CD4-positive, alpha-beta T cell treated with Interleukin-21 for 1 hour (primary cell): ENCODE data around the gene MRPS10.
"Not testable (repeated sequence)": the region's sequence is repeated elsewhere in the genome, so short reads cannot be mapped to it uniquely, and the experiment has no call there.

Source experiments
- DNase-seq: peaks from one replicate; pipeline ENCODE4 v3.0.0-alpha.2; 2020

The MRPS10 gene

DNA sequence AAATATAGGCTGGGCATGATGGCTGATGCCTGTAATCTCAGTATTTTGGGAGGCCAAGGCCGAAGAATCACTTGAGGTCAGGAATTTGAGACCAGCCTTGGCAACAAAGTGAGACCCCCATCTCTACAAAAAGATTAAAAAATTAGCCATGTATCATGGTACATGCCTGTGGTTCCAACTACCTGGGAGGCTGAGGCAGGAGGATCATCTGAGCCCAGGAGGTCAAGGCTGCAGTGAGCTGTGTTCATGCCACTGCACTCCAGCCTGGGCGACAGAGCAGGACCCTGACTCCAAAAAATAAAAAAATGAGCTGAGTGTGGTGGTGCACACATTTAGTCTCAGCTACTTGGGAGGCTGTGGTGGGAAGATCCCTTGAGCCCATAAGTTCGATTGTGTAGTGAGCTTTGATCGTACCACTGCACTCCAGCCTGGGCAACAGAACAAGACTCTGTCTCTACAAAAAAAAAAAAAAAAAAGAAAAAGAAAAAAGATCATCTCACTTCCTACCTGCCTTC, 12.8 kb downstream of the MRPS10 start:
- DNase-seq, result no peak

DNA sequence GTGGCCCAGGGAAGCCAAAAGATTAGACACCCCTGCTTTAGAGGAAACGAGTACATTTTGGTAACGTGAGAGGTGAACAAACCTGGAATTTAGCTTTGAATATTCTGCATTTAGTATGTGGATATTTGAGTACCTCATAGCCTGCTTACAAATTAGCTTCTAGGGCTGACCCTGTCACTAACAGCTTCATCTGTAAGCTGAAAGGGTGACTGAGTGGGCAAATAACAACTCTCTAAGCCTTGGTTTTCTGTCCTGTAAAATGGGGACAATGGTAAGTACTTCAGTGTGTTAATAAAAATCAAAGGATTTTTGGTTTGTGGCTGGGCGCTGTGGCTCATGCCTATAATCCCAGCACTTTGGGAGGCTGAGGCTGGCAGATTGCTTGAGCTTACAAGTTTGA, 14.5 kb downstream of the MRPS10 start:
- no peak for DNase-seq

DNA sequence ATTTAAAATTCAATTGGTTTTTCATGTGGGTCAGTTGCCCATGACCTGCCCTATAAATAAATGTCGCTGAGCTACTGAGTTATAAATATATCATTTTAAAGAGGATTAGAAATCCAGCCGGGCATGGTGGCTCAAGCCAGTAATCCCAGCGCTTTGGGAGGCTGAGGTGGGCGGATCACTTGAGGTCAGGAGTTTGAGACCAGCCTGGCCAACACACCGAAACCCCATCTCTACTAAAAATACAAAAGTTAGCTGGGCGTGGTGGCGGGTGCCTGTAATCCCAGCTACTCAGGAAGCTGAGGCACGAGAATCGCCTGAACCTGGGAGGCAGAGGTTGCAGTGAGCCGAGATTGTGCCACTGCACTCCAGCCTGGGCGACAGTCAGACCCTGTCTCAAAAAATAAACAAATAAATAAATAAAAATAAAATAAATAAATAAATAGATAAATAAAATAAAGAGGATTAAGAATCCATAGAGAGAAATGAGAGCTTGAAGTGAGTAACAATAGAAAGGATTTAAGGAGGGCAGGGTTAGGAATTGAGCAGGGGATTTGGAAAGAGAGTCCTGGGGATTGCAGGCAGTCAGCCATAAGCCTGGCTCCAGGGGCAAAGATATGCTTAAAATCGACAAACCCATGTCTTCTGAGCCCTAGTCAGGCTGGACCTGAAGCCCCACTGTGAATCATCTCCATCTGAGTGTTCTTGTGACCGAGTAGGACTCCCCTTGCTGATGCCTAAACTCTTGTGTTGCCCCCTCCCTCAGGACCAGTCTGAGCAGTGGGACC, 15.3 kb downstream of the MRPS10 start:
- not testable (repeated sequence) for DNase-seq

DNA sequence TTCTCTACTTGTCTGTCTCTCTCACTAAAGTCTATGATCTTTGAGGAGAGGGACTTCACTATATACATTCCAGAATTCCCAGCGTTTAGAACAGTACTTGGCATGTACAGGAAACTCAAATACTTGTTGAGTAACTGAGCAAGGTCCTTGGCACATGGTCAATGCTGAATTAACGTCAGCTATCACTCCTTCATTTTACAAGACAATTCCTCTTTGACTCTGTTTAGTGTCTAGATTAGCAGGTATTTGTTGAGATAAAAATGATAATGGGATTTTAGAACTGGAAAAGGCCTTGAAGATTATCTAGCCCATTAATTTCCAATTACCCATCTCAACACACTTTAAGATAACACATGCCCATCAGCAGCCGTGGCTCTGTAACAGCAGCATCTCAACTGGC, 16.3 kb downstream of the MRPS10 start:
- no peak for DNase-seq

DNA sequence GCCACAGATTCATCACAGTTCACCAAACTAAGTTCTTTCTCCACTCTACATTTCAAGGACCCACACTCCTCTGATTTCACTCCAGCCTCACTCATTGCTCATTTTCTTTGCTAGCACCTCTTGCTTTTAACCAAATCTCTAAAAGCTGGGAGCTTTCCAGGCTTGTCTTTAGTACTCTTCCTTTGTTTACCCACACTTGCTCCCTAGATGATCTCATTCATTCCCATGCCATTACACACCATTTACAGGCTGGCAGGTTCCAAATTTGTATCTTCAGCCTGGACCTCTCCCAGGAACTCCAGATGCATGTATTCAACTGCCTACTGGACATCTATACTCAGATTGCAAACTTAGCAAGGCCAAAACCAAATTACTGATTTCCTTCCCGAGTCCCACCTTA, 17.6 kb downstream of the MRPS10 start:
- DNase-seq, result no peak

DNA sequence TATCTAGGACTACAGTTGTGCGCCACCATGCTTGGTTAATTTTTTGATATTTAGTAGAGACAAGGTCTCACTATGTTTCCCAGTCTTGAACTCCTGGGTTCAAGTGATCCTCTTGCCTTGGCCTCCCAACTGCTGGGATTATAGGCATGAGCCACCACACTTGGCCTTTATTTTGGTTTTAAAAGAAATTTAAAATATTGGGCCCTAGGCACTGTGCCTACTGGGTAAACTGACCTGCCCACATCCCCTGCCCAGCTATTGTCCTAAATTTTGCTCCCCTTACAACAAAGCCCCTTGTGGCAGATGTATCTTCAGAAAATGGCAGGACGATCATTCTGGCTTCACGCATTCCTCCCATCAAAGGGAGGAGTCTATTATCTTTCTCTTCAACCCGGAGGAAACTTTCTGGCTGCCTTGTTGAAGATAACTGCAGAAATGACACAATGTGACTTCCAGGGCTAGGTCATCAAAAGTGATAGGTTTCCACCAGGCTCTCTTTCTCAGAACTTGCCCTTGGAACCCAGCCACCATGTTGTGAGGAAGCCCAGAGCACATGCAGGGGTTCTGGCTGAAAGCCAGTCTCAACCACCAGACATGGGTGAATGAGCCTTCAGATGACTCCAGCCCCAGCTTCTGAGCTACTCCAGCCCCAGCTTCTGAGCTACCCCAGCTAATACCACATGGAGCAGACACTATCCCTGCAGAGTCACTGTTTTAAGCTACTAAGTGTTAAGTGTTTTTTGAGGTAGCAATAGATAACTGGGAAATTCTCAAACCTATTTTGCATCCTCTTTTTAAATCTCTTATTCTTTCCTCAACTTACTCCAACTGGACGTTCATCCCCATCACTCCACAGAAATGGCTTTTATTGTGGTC, 18.3 kb downstream of the MRPS10 start:
- no peak for DNase-seq

DNA sequence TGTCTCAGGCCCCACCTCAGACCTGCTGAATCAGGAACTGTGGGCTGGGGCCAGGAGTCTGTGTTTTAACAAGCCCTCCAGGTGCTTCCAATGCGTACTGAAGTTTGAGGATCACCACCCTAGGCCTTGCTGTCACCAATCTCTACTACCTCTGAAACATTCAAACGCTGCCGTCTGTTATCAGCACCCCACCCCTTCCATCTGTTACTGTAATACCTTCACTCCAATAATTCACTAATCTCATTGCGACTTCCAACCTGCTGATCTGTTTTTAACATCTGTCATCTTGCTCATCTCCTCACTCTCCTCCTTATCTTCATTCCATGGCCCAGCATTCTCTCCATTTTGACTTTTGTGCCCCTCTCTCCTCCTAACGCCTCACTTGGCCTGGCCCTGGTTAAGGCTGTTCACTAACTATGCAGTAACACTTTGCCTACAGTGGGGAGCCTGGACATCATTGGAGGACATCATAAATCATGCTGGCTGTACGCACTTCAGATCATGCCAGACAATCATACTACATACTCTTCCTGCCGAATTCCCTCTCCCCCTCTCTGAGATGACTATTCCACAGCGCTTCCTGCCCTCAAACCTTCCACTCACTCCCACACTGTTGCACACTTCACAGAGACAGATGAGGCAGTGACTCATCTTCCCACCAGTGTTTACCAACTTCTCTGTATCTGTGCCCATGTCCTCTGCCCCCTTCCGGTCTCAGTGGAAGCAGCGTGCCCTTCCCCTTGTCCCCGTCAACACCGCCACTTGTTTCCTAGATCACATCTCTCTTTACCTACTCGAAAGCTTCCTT, 19.9 kb downstream of the MRPS10 start:
- DNase-seq, result no peak

DNA sequence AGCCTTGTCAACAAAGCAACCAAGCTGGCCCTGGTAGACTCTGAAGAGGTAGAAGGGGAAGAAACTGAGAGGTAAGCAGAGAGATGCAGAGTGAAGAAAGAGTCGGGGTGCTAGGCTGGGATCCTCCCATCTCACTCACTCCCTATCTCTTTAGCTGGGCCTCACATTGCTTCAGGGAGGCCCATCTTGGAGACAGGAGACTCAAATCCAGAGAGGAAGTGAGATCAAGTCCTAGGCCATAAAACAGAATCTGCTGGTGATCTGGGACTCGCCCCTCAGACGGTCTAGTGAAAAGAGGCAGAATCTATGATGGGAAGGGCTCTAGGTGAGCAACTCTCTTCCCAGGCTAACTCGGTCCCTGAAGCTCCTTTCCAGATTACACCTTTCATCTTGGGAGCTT, 22.2 kb downstream of the MRPS10 start:
- no peak for DNase-seq

DNA sequence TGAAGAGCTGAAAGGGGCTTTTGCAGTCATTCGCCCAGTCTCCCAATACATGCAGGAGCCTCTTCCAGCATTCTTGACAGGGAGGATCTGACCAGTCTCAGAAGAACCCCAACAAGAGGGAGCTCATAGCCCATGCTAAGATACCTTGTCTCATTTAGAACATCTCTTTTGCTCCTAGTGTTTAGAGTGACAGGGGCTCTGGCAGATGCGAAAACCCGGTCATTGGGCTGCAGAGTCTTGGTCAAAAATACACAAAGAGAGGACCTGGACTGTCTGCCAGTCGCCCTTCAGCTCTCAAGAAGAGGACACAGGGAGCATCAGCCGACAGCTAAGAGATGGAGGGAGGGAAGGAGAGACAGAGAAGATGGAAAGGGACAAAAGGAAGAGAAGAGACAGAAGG, 23.6 kb downstream of the MRPS10 start:
- DNase-seq, result no peak

DNA sequence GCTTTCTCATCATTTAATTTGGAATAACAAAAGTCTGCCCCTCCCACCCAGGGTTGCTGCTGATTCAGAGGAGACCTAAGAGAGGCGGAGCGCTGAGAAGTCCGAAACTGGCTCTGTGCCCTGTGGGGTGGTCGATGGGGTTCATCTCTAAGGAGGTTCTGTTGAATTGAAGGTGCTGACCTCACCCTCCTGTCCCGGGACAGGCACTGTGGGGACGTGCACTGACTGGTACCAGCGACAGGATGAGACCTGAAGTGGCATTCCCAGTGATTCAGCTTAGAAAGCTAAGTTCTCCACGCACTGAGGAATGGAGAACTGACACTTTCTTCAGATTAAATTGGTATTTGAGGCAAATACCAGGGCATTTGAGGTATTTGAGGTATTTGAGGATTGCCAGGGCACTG, 24.2 kb downstream of the MRPS10 start:
- DNase-seq, result no peak

DNA sequence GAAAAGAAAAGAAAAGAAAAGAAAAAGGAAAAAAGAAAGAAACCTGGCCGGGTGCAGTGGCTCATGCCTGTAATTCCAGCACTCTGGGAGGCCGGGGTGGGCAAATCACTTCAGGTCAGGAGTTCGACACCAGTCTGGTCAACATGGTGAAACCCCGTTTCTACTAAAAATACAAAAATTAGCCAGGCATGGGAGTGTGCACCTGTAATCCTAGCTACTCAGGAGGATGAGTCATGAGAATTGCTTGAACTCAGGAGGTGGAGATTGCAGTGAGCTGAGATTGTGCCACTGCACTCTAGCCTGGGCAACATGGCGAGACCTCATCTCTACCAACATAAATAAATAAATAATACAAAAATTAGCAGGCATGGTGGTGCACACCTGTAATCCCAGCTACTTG, 25.3 kb downstream of the MRPS10 start:
- not testable (repeated sequence) for DNase-seq

DNA sequence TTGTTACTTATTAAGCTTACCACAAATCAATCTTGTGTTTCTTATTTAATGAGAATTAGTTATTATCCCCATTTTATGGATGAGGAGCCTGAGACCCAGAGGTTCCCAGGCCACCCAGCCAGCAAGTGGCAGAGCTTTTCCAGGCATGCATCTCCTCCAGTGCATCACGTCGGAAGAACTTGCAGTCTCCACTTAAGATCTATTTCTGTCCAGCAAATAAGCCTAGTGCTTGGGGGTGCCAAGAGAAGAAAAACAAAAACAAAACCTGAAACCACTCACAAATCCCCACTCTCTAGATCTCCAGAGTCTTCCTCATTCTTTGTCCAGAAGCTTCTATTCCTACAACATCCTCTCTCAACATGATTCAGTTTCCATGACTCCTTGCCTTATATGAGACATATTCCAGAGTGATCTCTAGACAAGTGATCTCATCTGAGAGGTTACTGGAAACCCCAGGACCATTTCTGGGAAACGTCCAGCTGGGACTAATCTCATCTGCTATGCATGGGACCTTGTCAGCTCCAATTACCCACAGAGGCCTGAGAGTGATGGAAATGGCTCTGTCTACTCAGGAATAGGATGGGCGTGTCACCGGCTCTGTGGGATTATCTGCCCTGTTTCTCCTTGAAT, 27.0 kb downstream of the MRPS10 start:
- DNase-seq, result no peak

DNA sequence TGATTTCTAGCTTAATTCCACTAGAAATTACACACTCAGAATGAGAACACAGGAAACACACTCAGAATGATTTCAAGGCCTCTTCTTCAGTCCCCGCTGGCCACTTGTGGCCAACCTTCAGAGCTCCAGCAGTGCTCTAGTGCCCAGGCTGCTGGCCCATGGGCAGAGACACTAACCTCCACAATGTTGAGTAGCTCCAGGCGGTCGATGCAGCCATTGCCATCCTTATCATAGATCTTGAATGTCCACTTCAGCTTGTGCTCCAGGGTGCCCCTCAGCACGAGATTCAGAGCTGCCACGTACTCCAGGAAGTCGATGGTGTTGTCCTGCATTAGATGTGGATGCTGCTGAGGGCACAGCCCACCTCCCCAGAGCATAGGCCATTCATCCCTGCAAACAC, 29.3 kb downstream of the MRPS10 start:
- DNase-seq, result no peak

DNA sequence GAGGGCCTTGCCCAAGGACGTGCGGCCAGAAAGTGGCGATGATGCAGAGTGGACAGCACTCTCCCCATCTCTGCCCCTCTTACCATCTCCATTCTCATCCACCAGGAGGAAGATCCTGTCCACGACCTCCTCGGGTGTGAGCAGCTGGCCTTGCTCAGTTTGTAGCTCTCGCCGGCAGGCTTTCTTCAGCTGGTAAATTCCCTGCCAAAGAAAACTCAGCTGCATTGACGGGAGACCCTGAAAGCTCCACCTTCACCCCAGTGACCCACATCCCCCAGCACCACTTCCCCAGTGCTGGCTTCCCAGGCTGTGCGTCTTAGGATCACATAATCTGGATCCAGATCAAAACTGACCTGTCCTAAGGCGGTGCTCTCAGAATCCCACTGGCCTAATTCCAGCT, 32.1 kb downstream of the MRPS10 start:
- DNase-seq, result no peak

DNA sequence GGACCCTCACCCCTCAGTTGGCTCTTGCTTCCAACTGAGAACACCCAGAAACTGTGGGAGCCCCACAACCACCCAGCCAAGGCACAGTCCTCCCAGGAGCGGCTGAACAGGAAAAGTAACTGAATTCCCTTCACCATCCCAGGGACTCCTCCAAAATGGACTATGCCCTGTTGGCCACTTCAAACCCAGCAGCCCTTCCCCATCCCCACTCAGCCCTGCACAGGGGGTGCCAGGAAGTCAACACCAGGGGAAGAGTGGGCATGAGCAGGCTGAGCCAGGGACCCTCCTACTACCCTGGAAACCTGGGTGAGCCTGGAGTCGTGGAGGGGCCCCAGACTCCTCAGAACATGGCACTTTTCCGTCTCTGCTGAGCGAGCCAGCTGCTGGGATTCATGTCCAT, 33.2 kb downstream of the MRPS10 start:
- DNase-seq, result no peak

DNA sequence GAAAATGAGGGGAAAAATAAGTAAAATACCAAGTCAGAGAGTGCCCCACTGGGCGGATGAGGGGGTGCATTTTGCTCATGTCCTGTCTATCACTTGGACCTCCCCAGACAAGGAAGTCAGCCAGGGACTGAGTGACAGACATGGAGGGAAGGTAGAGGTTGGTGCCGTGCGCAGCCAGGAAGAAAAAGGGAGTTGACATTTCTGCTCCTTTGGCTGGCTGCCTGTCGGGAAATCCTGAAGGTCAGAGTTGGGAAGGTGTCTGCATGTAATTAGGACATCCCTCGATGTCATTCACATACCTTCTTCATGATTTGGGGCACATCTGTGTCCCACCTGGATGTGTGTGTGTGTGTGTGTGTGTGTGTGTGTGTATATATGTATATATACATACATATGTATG, 35.6 kb downstream of the MRPS10 start:
- no peak for DNase-seq

DNA sequence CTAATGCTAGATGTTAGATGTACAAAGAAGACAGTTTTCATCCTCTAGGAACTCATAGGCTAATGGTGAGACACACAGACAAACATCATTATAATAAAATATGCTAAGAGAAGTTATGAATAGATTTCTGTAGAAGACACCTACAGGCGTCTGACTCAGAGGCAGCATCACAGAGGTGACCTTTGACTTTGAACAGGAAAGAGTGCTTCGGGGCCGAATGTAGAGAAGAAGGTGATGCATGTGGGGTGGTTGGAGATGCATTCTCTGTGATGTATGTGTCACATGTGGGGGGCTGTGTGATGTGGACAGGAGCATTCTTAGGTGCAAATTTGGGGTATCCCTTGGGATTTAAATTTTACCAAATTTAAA, 37.7 kb downstream of the MRPS10 start:
- no peak for DNase-seq

DNA sequence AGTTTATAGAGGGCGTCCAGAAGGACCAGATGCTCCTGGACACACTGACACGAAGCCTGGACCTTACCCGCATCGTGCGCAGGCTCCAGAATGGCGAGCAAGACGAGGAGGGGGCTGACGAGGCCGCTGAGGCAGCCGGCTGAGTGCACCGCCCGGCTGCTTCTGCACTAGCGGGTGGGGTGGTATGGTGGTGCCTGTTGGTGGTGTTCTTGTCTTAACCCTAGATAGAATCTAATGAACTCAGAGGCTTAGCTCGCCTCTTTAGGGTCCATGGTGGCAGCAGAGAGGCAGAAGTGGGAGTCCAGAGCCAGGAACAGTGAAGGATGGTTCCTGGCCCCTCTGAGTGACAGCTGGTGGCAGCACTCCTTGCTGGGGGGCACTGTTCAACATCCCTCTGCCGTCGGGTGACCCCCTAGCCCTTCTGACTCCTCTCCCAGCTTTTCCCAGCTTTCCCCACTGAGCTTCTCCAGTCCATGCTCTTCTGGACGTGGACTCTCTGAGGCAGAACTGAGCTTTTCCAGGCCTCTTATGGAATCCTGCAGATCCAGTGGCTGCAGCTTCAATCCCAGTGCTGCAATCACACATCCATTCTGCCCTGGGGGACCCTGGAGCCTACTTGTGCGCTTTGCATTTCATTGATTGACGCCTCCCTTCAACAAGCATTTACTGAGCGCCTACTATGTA, 38.3 kb downstream of the MRPS10 start:
- DNase-seq, result no peak

DNA sequence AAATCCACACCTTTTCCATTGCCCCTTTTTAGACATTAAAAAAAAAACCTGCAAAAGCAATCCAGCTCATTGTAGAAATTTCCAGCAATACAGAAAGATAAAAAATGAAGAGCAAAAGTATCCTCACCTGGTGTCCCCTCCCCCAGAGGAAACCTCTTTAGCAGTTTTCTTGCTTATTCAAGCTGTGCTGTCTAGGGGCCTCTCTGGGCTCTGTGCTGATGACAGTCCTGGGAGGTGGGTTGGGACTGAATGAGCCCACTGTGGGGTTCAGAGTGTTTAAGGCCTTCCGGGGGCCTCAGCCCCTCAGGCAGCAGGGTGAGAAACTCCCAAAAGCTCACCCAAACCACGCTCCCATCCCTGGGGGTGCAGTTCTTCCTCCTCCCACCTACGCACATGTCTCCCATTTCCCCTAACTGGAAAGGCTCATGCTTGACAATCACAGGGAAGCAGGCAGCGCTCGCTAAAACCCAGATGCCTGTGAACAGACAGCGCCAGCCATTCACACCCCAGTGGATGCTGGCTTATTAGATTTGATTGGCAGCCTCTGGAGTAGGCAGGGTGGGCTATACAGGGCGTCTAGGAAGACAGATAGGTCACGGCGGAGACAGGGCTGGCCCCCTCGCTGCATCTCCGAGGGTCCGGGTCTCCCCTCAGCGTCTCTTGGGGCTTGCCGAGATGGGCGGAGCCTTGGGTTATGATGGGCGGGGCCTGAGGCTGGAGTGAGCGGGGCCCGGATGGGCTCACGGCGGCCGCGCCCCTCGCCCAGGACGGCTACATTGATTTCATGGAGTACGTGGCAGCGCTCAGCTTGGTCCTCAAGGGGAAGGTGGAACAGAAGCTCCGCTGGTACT, 39.9 kb downstream of the MRPS10 start:
- no peak for DNase-seq

DNA sequence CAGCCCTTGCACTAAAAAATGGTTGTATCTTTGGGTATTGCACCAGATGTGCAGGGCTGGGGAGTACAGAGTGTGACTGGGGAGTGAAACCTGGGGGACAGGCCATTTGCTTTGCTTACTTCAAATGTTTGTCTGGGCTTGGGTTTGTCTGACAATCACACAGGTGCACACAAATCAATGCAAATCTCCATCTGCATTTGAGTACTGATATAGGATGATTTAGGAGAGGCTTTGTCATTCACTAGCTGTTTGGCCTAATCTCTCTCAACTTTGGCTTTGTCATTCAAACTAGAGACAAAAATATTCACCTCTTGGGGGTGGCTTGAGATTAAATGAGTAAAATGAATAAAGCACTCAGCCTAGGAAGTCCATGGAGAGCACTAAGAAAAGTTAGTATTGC, 40.7 kb downstream of the MRPS10 start:
- DNase-seq, result no peak

DNA sequence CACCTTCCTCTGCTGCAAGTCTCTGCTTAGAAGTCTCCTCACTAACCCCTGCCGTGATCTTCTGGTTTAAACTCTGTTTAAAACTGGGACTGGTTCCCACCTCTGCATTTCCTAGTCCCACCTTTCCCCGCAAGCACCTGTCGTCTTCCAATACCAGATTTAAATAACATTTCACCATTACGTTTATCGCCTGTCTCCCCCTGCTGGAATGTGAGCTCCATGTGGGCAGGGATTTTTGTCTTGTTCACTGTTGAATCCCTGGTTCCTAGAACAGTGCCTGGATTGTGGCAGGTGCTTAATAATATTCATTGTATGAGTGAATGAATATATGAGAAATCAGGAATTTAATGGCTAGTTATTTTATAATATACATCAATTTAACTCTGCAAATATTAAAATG, 41.8 kb downstream of the MRPS10 start:
- DNase-seq, result no peak
